IPS-15b (cell line): Measurements from ENCODE around the gene KCTD21.
"Not testable (repeated sequence)": the region's sequence is repeated elsewhere in the genome, so short reads cannot be mapped to it uniquely, and the experiment has no call there.

Source experiments
- H3K27me3 ChIP-seq: one replicate; pipeline ENCODE4 v1.6.1; 2013; ENCODE audit warnings: low read length; ENCODE audit not compliant: control insufficient read depth, insufficient read depth
- H3K36me3 ChIP-seq: one replicate; pipeline ENCODE4 v1.6.1; 2013; ENCODE audit warnings: low read length; ENCODE audit not compliant: control insufficient read depth, insufficient read depth
- H3K4me1 ChIP-seq: one replicate; pipeline ENCODE4 v1.6.1; 2013; ENCODE audit warnings: mild to moderate bottlenecking, low read length; ENCODE audit not compliant: control insufficient read depth, insufficient read depth
- H3K4me3 ChIP-seq: one replicate; pipeline ENCODE4 v1.5.1; 2013; ENCODE audit warnings: low read depth, low read length
- H3K9ac ChIP-seq: one replicate; pipeline ENCODE4 v1.6.1; 2013; ENCODE audit warnings: low read depth, mild to moderate bottlenecking, low read length
- H3K9me3 ChIP-seq: one replicate; pipeline ENCODE4 v1.6.1; 2013; ENCODE audit warnings: mild to moderate bottlenecking, low read length; ENCODE audit not compliant: control insufficient read depth, insufficient read depth

Gene KCTD21

DNA sequence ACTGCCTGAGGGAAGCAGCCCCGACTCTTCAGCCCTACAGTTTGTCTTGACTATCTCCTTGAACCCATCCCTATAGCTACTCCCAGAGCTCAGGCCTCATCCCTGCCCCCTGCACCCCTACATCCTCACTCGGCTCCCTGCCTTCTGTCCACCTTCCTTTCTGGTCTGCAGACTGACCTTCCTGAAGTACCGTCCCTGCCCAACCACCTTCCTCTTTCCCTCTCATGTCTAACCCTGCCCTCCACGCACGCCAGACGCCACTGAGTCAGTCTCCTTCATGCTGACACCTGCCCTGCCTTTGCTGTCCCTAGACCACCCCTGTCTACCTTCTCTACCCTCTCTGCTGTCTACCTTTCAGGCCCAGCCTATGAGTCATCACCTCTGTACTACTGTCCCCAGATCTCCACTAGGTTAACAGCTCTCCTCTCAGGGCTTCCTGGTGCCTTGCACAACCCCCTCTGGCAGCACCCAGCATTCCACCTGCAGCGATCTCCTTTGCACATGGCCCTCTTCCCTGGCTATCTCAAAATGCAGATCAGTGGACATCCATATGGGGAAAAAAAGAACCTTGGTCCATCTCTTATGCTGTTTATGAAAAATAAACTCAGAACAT, 8.9 kb downstream of the KCTD21 start:
- H3K4me3 ChIP-seq, result no peak overlapping the region
- no peaks in the 10 kb centered on the region for H3K36me3 ChIP-seq
- no peaks in the 10 kb centered on the region for H3K9me3 ChIP-seq
- H3K4me1 ChIP-seq, result no peaks in the 10 kb centered on the region
- no peaks in the 10 kb centered on the region for H3K27me3 ChIP-seq
- H3K9ac ChIP-seq, result no peak overlapping the region

DNA sequence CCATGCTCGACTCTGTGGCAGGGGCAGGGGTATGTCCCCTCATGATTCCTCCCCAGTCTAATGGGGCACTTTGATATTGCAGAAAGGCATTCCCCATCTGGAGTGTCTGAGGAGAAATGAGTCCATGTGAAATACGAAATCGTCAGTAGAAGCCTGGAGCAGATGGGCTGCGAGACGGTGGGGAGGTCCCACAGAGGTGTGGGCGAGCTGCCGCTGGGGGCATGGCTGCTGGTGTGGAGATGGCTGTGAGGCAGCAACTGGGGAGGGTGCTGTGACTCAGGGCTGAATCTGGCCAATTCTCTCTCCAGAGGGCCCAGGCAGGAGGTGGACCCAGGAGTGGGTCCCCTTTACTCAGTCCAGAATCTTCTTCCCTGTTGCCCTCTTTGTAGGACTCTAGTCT, 11.2 kb downstream of the KCTD21 start:
- Histone ChIP-seq H3K9me3 (no peaks in the 10 kb centered on the region), H3K4me3 (no peak overlapping the region), H3K36me3 (peaks cover 2% of the 10 kb centered on the region), H3K9ac (no peak overlapping the region), H3K27me3 (no peaks in the 10 kb centered on the region), H3K4me1 (no peaks in the 10 kb centered on the region)

DNA sequence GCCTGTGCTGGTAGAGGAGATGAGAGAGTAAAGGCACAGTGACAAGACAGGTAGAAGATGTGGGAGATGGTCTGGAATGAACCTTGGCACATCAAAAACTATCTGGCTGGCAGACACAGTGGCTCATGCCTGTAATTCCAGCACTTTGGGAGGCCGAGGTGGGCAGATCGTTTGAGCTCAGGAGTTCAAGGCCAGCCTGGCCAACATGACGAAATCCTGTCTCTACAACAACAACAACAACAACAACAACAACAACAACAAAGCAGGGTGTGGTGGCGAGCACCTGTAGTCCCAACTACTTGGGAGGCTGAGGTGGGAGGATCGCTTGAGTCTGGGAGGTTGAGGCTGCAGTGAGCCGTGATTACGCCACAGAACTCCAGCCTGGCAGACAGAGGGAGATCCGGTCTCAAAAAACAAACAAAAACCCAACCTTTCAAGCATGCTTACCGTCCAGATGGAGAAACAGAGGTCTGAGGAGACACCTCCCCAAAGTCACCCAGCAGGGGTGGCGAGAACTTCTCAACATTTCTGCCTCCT, 11.8 kb downstream of the KCTD21 start:
- Histone ChIP-seq H3K36me3 (peaks cover 2% of the 10 kb centered on the region), H3K4me1 (no peaks in the 10 kb centered on the region), H3K9ac (no peak overlapping the region), H3K9me3 (no peaks in the 10 kb centered on the region), H3K4me3 (no peak overlapping the region), H3K27me3 (no peaks in the 10 kb centered on the region)

DNA sequence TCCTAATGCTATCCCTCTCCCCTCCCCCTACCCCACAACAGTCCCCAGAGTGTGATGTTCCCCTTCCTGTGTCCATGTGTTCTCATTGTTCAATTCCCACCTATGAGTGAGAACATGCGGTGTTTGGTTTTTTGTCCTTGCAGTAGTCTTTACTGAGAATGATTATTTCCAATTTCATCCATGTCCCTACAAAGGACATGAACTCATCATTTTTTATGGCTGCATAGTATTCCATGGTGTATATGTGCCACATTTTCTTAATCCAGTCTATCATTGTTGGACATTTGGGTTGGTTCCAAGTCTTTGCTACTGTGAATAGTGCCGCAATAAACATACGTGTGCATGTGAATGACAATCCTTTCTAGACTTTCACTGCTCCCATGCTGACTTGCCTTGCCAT, 12.6 kb downstream of the KCTD21 start:
- not testable (repeated sequence) for H3K9me3 ChIP-seq, H3K36me3 ChIP-seq, H3K27me3 ChIP-seq, H3K9ac ChIP-seq, H3K4me3 ChIP-seq, H3K4me1 ChIP-seq

DNA sequence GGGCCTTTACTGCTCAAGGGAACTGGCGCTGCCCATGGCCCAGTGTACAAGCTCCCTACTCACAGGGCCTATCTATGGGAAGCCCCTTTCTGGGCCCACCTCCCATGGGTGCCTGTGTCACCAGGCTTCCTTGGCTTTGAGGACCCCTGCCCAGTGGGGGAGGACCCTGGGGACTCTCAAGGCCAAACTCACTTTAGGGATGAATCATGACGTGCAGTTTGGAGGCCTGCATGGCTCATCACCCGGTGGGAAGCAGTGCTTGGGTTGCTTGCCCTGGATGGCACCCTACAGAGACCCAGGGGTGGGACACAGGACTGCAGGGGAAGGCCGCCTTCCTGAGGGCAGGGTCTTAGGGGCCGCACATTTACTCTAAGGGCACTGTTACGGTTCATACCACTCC, 16.5 kb downstream of the KCTD21 start:
- no peak overlapping the region for H3K4me3 ChIP-seq
- no peaks in the 10 kb centered on the region for H3K9me3 ChIP-seq
- H3K36me3 ChIP-seq, result peaks cover 2% of the 10 kb centered on the region
- no peaks in the 10 kb centered on the region for H3K4me1 ChIP-seq
- H3K27me3 ChIP-seq, result no peaks in the 10 kb centered on the region
- no peak overlapping the region for H3K9ac ChIP-seq

DNA sequence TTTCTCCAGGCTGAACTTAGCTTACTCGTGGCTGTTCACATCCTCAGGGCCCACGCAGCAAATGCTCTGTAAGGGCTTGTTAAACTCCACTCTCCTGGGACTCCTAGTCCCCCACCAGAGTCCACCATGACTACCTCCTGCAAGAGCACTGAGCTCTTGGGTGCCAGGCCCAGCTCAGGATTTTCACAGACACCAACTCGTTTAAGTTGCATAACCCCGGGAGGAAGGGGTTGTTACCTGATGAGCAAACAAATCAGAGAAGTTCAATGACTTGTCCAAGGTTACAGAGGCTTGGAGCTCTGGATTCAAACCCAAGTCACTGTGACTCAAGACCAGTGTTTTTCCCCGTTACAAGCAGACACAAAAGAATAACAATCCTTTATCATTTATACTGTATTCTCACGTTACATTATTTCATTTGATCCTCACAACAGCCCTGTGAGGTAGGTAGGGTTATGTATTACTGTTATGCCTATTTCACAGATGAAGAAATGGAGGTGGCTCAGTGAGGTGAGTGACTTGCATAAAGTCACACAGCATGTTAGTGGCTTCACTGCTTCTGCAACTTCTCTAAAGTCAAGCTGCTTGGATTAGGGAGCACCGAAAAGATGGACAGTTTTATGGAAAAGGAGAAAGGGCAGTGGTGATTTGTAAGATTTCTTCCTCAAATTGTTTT, 17.4 kb downstream of the KCTD21 start:
- no peaks in the 10 kb centered on the region for H3K27me3 ChIP-seq
- H3K4me3 ChIP-seq, result no peak overlapping the region
- H3K9me3 ChIP-seq, result no peaks in the 10 kb centered on the region
- H3K36me3 ChIP-seq, result peaks cover 2% of the 10 kb centered on the region
- no peaks in the 10 kb centered on the region for H3K4me1 ChIP-seq
- no peak overlapping the region for H3K9ac ChIP-seq

DNA sequence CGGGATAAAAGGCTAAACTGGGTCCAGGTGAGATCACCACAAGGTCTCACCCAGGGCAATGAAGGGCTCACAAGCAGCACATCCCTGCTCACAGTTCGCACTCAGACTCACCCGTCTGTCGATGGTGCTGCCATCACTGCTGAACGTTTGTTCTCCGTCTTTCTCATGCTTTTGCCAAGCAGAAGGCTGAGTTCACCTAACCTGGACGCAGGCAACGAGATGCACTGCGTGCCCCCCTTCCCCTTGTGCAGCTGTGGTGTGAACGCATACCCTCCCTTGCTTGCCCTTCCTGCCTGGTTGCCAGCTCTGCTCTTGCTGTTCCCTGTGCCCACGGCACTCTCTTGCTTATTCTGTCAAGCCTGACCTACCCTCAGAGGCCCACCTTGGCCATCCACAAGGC, 18.0 kb downstream of the KCTD21 start:
- Histone ChIP-seq H3K4me1 (no peaks in the 10 kb centered on the region), H3K36me3 (peaks cover 2% of the 10 kb centered on the region), H3K9ac (no peak overlapping the region), H3K4me3 (no peak overlapping the region), H3K9me3 (no peaks in the 10 kb centered on the region), H3K27me3 (no peaks in the 10 kb centered on the region)

DNA sequence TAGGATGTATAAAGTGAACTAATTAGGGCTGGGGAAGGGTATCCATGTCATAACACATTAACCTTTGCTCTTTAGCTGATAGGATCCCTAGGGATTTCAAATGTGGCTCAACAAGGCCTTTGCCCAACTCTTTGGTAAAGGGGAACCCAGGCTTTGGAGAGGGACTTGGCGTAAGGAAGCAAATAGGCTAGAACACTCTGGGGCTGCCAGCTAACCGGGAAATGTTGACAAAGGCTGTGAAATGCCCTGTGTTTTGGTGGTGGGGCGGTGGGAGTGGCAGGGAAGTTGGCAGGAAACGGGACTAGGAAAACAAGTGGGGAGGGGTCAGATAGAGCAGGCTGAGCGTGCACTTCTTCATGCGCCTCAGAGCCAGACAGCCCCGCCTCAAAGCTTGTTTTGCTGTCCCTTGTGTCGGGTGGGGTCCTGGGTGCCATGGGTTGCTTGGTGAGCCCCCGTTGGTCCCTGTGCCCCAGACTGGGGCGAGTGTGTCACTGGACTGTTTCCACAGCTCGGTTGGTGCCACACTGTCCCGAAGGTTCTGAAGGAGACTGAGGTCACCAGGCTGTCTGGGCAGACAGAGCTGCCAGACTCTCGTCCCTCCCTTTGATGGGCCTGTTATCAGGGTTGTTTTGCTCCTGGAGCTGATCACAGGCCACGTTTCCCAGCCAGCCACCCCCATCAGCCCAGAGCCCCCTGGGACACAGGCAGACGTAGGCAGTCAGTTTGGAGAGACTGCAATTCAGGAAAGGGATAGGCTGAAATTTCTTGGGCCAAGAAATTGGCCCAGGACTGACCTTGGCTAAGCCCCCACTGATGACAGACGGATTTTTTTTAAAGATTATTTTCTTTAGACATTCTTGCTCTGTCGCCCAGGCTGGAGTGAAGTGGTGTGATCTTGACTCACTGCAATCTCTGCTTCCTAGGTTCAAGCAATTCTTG, 19.6 kb downstream of the KCTD21 start:
- no peak overlapping the region for H3K4me3 ChIP-seq
- peaks cover 2% of the 10 kb centered on the region for H3K36me3 ChIP-seq
- no peaks in the 10 kb centered on the region for H3K4me1 ChIP-seq
- no peak overlapping the region for H3K9ac ChIP-seq
- no peaks in the 10 kb centered on the region for H3K9me3 ChIP-seq
- no peaks in the 10 kb centered on the region for H3K27me3 ChIP-seq

DNA sequence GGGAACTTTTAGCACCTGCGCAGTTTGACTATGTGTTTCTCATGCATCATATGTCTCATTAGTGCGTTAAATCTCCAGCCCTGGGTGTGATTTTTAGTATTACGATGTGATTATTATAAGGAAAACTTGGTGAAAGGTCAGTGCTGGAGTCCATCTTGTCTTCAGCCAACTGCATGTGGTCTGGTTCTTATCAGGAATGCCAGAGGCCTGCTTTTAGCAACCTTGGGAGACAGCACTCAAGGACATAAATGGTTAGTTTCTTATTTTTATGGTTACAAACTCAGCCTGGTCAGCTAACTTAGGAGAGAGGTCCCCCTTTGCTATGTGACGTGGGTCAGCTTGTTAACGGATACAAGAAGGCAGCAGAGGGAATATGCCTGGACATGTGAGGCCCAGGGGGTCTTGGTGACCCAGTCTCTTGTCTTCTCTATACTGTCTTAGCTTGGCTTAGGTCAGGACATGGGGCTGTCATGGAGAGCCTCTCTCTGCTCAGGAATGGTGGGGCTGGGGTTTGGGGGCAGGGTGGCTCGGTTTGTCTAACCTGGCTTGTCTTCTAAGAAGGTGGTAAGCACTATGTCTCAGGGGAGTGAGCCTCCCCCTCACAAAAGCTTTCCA, 21.5 kb downstream of the KCTD21 start:
- H3K9me3 ChIP-seq, result no peaks in the 10 kb centered on the region
- H3K4me3 ChIP-seq, result no peak overlapping the region
- H3K27me3 ChIP-seq, result no peaks in the 10 kb centered on the region
- no peaks in the 10 kb centered on the region for H3K4me1 ChIP-seq
- H3K9ac ChIP-seq, result no peak overlapping the region
- H3K36me3 ChIP-seq, result no peaks in the 10 kb centered on the region

DNA sequence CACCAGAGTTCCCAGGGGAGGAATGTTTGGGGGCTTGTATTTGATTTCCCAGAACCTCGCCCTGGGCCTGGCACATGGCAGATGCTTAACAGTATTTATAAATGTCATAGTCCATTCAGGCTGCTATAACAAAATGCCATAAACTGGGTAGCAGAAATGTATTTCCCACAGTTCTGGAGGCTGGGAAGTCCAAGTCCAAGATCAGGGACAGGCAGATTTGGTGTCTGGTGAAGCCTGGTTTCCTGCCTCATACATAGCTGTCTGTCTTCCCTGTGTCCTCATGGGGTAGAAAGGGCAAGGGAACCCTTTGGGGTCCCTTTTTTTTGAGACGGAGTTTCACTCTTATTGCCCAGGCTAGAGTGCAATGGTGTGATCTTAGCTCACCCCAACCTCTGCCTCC, 24.0 kb downstream of the KCTD21 start:
- Histone ChIP-seq H3K4me3 (no peak overlapping the region), H3K9ac (no peak overlapping the region), H3K9me3 (no peaks in the 10 kb centered on the region), H3K36me3 (no peaks in the 10 kb centered on the region), H3K27me3 (no peaks in the 10 kb centered on the region), H3K4me1 (no peaks in the 10 kb centered on the region)

DNA sequence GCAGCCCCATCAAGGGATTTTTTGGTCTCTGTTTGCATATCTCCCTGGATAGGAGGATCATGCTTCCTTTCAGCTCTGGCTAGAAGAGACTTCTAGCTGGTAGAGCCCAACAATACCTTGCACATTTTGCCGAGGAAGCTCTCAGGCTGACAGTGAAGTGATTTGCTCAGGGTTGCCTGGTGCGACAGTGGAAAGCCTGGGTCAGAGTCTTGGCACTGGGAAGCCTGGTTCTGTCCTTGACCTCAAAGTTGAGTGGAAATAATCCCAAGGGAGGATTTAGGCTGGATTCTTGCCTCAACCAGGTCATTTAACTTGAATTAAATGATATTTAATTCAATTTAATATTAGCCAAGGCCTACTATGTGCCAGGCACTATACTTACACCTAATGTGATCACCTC, 24.6 kb downstream of the KCTD21 start:
- no peak overlapping the region for H3K9ac ChIP-seq
- no peaks in the 10 kb centered on the region for H3K4me1 ChIP-seq
- no peak overlapping the region for H3K4me3 ChIP-seq

More for the DNA sequence above, 24.6 kb downstream of the KCTD21 start:
- no peaks in the 10 kb centered on the region for H3K27me3 ChIP-seq
- no peaks in the 10 kb centered on the region for H3K36me3 ChIP-seq
- H3K9me3 ChIP-seq, result no peaks in the 10 kb centered on the region
